ENCODE measurements around the gene TNFSF8.

The TNFSF8 gene

DNA sequence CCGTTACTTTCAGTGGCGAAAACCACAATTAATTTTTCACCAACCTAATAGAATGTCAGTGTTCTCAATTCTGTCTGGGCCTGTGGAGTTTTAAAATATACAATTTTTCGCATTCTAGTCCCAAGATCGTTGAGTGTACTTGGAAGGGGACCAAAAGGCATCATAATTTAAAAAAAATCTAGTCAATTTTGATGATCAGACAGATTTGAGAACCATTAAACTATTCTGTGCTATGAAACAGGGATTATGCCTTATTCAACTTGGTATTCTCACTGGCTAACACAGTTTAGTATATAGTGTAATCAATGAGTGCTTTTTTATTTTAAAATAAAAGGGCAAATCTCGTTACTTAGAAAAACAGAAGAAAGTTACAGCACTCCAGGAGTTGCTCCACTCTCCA, 63.1 kb downstream of the TNFSF8 start:
- no peaks in the 10 kb centered on the region for H3K4me1 ChIP-seq (ENCODE audit: insufficient read depth, low read length)
- H3K36me3 ChIP-seq (ENCODE audit: insufficient read depth, low read length) = no peaks in the 10 kb centered on the region
- H3K9me3 ChIP-seq (ENCODE audit: low read length) = no peaks in the 10 kb centered on the region
- H3K27me3 ChIP-seq (ENCODE audit: insufficient read depth, low read length) = no peaks in the 10 kb centered on the region
- no peak overlapping the region for H3K4me3 ChIP-seq (ENCODE audit: low read length)
- no peak overlapping the region for H2AFZ ChIP-seq (ENCODE audit: low read depth, low read length)

DNA sequence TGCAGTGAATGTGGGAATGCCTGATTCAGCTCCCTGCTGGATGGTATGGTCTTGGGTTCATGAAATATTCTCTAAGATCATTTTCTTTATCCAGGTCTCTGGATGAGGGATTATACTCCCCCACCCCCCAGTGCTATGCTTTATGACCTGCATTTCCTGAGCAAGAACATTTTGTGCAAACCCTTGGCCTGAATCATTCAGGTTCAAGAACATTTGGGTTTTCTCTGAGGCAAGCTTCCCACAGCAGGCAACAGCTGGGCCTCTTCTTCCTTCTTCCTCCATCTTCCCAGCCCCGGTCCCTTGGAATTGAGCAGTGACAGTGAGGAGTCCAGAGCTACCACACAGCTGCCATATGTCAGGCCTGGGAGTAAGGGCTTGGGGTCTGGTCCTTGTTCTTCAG, 65.9 kb downstream of the TNFSF8 start:
- no peak overlapping the region for H3K4me3 ChIP-seq (ENCODE audit: low read length)
- H2AFZ ChIP-seq (ENCODE audit: low read depth, low read length) = no peak overlapping the region
- no peaks in the 10 kb centered on the region for H3K4me1 ChIP-seq (ENCODE audit: insufficient read depth, low read length)
- H3K36me3 ChIP-seq (ENCODE audit: insufficient read depth, low read length) = no peaks in the 10 kb centered on the region
- no peaks in the 10 kb centered on the region for H3K9me3 ChIP-seq (ENCODE audit: low read length)
- no peaks in the 10 kb centered on the region for H3K27me3 ChIP-seq (ENCODE audit: insufficient read depth, low read length)

DNA sequence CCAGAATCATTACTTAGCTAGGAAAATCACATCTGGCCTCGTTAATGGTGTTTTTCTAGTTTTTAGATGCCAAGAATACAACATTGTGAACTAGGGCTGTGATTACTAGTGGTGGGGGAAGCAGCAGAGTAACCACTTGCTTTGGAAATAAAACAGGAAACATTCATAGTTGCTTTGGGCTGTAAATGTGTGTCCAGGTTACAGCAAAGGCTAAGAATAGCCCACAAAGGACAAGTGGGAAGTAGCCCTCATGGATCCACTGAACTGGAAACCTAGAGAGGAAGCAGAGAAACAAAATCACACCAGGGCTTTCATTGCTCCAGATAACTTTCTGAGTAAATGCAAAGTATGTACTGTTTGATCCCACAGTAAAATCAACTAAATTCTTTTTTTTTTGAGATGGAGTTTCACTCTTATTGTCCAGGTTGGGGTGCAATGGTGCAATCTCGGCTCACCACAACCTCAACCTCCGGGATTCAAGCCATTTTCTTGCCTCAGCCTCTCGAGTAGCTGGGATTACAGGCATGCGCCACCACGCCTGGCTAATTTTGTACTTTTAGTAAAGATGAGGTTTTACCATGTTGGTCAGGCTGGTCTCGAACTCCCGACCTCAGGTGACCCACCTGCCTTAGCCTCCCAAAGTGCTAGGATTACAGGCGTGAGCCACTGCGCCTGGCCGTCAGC, 68.3 kb downstream of the TNFSF8 start:
- no peaks in the 10 kb centered on the region for H3K36me3 ChIP-seq (ENCODE audit: insufficient read depth, low read length)
- no peaks in the 10 kb centered on the region for H3K9me3 ChIP-seq (ENCODE audit: low read length)
- no peak overlapping the region for H2AFZ ChIP-seq (ENCODE audit: low read depth, low read length)
- H3K4me1 ChIP-seq (ENCODE audit: insufficient read depth, low read length) = no peaks in the 10 kb centered on the region
- no peak overlapping the region for H3K4me3 ChIP-seq (ENCODE audit: low read length)
- no peaks in the 10 kb centered on the region for H3K27me3 ChIP-seq (ENCODE audit: insufficient read depth, low read length)

DNA sequence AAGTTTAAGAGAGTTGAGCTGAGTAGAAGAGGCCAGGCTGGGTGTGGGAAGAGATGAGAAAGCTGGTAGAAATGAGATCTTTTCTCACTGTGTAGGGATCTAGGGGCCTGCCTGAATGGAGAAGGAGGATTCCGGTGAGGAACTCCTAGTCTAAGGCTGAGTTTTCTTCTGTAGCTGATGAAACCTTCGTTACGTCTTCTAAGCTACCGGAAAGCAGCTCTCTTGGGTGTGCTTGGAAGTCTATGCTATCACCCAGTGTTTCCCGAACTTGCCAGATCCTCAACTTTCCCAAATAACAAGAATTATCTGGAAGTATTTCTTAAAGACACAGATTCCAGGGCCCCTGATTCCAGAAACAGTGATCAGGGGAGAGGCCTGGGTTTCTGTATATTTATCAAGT, 69.1 kb downstream of the TNFSF8 start:
- H3K4me1 ChIP-seq (ENCODE audit: insufficient read depth, low read length) = no peaks in the 10 kb centered on the region
- H3K36me3 ChIP-seq (ENCODE audit: insufficient read depth, low read length) = no peaks in the 10 kb centered on the region
- no peaks in the 10 kb centered on the region for H3K27me3 ChIP-seq (ENCODE audit: insufficient read depth, low read length)
- no peak overlapping the region for H3K4me3 ChIP-seq (ENCODE audit: low read length)
- no peaks in the 10 kb centered on the region for H3K9me3 ChIP-seq (ENCODE audit: low read length)
- H2AFZ ChIP-seq (ENCODE audit: low read depth, low read length) = no peak overlapping the region

DNA sequence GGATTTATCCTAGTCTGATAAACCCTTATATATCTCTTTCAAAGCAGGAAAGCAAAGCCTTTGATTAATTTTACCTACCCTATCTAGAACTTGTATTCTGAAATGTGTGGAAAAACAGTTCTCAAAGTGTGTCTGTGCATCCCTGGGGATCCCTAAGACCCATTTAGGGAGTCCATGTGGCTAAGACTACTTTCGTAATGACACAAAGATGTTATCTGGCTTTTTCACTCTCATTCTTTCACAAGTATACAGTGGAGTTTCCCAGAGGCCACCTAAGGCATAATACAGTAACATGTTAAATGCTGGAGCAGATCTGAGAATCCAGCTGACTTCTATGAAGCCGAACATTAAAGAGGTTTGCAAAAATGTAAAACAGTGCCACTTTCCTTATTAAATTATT, 70.2 kb downstream of the TNFSF8 start:
- no peaks in the 10 kb centered on the region for H3K27me3 ChIP-seq (ENCODE audit: insufficient read depth, low read length)
- no peak overlapping the region for H3K4me3 ChIP-seq (ENCODE audit: low read length)
- no peaks in the 10 kb centered on the region for H3K9me3 ChIP-seq (ENCODE audit: low read length)
- H2AFZ ChIP-seq (ENCODE audit: low read depth, low read length) = no peak overlapping the region
- no peaks in the 10 kb centered on the region for H3K36me3 ChIP-seq (ENCODE audit: insufficient read depth, low read length)
- no peaks in the 10 kb centered on the region for H3K4me1 ChIP-seq (ENCODE audit: insufficient read depth, low read length)

DNA sequence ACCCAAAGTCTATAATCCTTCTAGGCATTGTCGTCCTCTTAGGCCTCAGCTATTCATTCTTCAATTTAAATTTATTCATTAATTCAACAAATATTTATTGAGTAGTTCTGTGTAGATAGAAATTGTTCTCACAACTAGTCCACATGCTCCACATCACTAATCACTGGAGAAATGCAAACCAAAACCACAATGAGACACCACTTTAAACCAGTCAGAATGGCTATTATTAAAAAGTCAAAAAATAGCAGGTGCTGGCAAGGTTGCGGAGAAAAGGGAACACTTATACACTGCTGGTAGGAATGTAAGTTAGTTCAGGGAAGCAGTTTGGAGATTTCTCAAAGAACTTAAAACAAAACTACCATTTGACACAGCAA, 73.5 kb downstream of the TNFSF8 start:
- Histone ChIP-seq H2AFZ (ENCODE audit: low read depth, low read length) (no peak overlapping the region), H3K4me1 (ENCODE audit: insufficient read depth, low read length) (no peaks in the 10 kb centered on the region), H3K27me3 (ENCODE audit: insufficient read depth, low read length) (no peaks in the 10 kb centered on the region), H3K36me3 (ENCODE audit: insufficient read depth, low read length) (no peaks in the 10 kb centered on the region), H3K9me3 (ENCODE audit: low read length) (no peaks in the 10 kb centered on the region), H3K4me3 (ENCODE audit: low read length) (no peak overlapping the region)

DNA sequence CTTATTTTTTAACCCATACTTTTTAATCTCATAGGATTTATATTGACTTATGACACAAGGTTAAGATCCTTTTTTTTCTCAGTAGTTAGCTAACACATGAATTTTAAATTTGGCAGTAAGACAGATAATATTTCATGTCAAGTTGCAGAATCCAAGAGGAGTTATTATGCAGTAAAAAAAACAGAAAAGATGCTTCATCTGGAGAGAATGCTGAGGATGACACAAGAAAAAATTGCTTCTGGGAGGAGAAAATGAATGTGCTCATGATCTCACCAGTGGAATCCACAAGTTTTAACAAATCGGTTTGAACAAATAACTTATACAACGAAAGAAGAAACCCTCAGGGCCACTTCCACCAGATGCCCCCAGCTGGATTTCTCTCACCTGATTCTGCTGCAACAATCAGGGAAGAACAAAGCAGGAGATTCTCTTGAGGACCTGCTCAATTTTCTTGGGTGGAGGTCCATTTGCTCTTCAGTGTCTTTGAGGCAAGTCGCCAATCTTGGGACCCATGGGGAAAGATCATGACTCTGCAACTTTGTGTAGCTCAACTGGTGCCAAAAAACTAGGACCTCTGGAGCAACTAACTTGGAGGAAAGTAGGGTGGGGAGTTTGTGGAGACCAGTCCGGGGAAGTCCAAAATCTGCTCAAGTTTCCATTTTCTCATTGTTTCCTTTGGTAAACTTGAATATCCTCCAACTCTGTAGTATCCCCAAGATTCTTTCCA, 74.0 kb downstream of the TNFSF8 start:
- Histone ChIP-seq H3K27me3 (ENCODE audit: insufficient read depth, low read length) (no peaks in the 10 kb centered on the region), H2AFZ (ENCODE audit: low read depth, low read length) (no peak overlapping the region), H3K9me3 (ENCODE audit: low read length) (no peaks in the 10 kb centered on the region), H3K4me1 (ENCODE audit: insufficient read depth, low read length) (no peaks in the 10 kb centered on the region), H3K4me3 (ENCODE audit: low read length) (no peak overlapping the region), H3K36me3 (ENCODE audit: insufficient read depth, low read length) (no peaks in the 10 kb centered on the region)

DNA sequence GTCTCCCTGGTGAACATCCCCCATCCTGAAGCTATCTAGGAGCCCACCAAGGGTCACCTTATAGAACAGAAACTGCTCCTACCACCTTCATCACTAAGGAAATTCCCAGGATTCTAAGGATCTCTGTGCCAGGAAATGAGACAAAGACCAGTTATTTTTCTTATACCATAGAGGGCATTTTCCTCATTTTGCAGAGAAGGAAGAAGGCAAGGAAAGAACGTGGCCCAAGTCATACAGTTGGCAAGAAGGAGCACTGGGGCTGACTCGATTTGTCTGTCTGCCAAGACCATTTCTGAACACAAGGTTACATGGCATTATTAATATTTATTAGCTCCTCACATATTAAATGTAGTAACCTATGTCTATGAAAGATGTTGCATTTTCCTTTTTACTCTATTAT, 74.9 kb downstream of the TNFSF8 start:
- no peaks in the 10 kb centered on the region for H3K9me3 ChIP-seq (ENCODE audit: low read length)
- H3K27me3 ChIP-seq (ENCODE audit: insufficient read depth, low read length) = no peaks in the 10 kb centered on the region
- H3K4me3 ChIP-seq (ENCODE audit: low read length) = no peak overlapping the region
- H2AFZ ChIP-seq (ENCODE audit: low read depth, low read length) = no peak overlapping the region
- H3K4me1 ChIP-seq (ENCODE audit: insufficient read depth, low read length) = no peaks in the 10 kb centered on the region
- no peaks in the 10 kb centered on the region for H3K36me3 ChIP-seq (ENCODE audit: insufficient read depth, low read length)

DNA sequence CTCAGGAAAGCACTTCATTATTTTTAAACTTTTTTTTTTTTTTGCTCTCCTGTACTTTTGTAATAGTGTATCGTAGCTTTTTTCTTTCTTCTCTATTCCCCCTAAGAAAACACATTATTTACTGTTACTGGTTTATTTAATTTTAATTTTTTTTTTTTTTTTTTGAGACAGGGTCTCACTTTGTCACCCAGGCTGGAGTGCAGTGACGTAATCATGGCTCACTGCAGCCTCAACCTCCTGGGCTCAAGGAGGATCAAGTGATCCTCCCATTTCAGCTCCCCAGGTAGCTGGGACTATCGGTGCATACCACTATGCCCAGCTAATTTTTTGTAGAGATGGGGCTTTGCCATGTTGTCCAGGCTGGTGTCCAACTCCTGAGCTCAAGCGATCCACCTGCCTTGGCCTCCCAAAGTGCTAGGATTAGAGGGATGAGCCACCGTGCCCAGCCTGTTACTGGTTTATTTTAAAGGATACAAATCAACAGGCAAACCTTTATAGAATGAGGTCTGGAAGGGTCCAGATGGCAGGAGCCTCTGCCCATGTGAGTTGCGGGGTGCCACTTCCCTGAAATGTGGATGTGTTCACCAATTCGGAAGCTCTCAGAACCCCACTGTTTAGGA, 75.5 kb downstream of the TNFSF8 start:
- Histone ChIP-seq H3K27me3 (ENCODE audit: insufficient read depth, low read length) (no peaks in the 10 kb centered on the region), H2AFZ (ENCODE audit: low read depth, low read length) (no peak overlapping the region), H3K9me3 (ENCODE audit: low read length) (no peaks in the 10 kb centered on the region), H3K4me3 (ENCODE audit: low read length) (no peak overlapping the region), H3K4me1 (ENCODE audit: insufficient read depth, low read length) (no peaks in the 10 kb centered on the region), H3K36me3 (ENCODE audit: insufficient read depth, low read length) (no peaks in the 10 kb centered on the region)

DNA sequence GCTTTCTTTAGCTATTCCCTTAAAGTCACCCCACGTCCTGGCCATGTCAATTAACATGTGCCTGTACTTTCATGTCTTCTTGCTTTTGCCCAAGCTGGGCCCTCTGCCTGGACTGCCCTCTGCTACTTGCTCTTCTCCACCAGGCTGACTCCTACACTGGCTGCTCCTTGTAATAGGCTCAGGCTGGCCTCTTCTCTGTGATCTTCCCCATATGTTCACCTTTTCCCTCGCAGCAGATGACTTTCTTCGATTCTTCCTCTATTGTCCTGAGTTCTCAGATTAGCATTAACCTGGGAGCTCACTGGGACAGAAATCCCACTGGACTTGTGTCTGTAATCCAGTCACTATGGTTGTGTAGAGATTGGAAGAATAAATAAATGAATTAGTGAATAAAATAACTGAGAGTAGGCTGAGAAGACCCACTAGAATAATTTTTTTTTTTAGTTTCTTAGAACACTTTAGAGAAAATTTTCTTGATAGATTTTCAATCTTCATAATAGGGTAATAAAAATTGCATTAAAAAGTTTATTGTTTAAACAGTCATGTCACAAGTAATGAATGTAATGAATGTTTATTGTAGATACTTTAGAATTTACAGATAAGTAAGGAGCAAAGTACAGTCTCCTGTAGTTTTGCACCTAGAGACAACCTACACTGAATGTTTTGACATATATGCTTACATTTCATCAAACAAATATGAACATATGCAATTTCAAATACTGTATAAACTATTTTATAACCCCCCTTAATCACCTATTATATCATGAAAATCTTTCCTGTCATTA, 77.1 kb downstream of the TNFSF8 start:
- H3K27me3 ChIP-seq (ENCODE audit: insufficient read depth, low read length) = no peaks in the 10 kb centered on the region
- H3K36me3 ChIP-seq (ENCODE audit: insufficient read depth, low read length) = no peaks in the 10 kb centered on the region
- H3K4me1 ChIP-seq (ENCODE audit: insufficient read depth, low read length) = no peaks in the 10 kb centered on the region
- no peaks in the 10 kb centered on the region for H3K9me3 ChIP-seq (ENCODE audit: low read length)
- H3K4me3 ChIP-seq (ENCODE audit: low read length) = no peak overlapping the region
- no peak overlapping the region for H2AFZ ChIP-seq (ENCODE audit: low read depth, low read length)

DNA sequence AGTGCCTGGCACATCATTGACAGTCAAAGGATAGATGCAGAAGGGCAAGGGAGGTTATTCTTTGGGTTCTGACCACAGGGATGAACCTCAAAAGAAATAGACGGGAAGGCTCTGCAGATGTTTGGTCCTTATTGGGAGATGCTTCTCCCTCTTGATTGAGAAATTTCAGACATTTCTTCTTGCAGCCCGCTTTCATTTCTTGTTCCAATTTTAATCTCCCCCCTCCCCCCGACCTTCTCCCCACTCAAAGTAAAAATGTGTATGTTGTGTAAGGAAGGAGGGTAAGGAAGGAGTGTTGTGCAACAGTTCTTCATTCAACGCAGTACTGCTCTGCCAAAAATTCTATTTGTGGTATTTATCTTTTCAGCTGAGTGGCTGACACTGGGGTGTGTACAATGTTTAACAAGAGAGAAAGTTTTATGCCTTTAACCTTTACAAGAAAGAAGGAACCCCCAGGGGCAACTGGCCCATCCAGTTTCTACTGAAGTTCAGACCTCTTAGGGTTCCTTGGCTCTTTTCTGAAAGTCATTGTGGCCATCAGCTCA, 78.3 kb downstream of the TNFSF8 start:
- H3K4me3 ChIP-seq (ENCODE audit: low read length) = no peak overlapping the region
- H3K4me1 ChIP-seq (ENCODE audit: insufficient read depth, low read length) = no peaks in the 10 kb centered on the region
- H3K27me3 ChIP-seq (ENCODE audit: insufficient read depth, low read length) = no peaks in the 10 kb centered on the region
- no peaks in the 10 kb centered on the region for H3K9me3 ChIP-seq (ENCODE audit: low read length)
- no peaks in the 10 kb centered on the region for H3K36me3 ChIP-seq (ENCODE audit: insufficient read depth, low read length)
- no peak overlapping the region for H2AFZ ChIP-seq (ENCODE audit: low read depth, low read length)

DNA sequence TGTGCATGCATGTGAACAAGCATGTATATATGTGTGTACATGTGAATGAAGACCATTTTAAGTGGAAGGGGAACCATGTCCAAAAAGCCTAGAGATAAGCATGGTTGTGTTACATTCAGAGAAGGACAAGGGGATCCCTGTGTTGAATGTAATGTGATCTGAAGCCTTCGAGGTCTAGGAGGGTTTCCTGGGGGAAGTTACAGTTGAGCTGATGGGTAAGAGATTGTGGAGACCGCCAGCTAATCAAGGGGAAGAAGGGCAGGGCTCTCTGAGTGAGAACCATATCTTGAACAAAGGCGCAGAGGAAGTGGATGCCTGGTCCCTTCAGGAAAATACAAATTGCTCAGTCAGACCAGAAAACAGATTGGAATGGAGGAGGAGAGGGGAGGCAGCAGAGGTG, 79.1 kb downstream of the TNFSF8 start:
- no peaks in the 10 kb centered on the region for H3K9me3 ChIP-seq (ENCODE audit: low read length)
- no peak overlapping the region for H3K4me3 ChIP-seq (ENCODE audit: low read length)
- no peaks in the 10 kb centered on the region for H3K36me3 ChIP-seq (ENCODE audit: insufficient read depth, low read length)
- H3K4me1 ChIP-seq (ENCODE audit: insufficient read depth, low read length) = no peaks in the 10 kb centered on the region
- H2AFZ ChIP-seq (ENCODE audit: low read depth, low read length) = no peak overlapping the region
- H3K27me3 ChIP-seq (ENCODE audit: insufficient read depth, low read length) = no peaks in the 10 kb centered on the region
